Activated T-helper 17 cell treated with anti-CD3 and anti-CD28 coated beads, Interleukin-2, amount 50 U/mL, for 72 hours (primary cell): ENCODE data around the gene ZDHHC19. TPM values are rescaled to one million over a fixed set of nuclear protein-coding genes. Genes with fewer than 3 reads are reported as not detected.
"Not testable (repeated sequence)": the region's sequence is repeated elsewhere in the genome, so short reads cannot be mapped to it uniquely, and the experiment has no call there.

Experiments
- ATAC-seq: fragments of 150-1000 bp; cut with Tn5 transposase; replicated peaks from 2 replicates; pipeline ENCODE4 v1.10.0; 2021; ENCODE audit warnings: mild to moderate bottlenecking, moderate library complexity
- H3K27ac Mint-ChIP-seq: one replicate; pipeline ENCODE4 v1.8.0; 2022; ENCODE audit warnings: mixed read lengths
- H3K27me3 Mint-ChIP-seq: one replicate; pipeline ENCODE4 v1.8.0; 2022; ENCODE audit warnings: mixed read lengths
- H3K36me3 Mint-ChIP-seq: one replicate; pipeline ENCODE4 v1.8.0; 2022; ENCODE audit warnings: low read depth, mild to moderate bottlenecking, mixed read lengths
- H3K4me1 Mint-ChIP-seq: one replicate; pipeline ENCODE4 v1.8.0; 2022; ENCODE audit warnings: mixed read lengths
- H3K4me3 Mint-ChIP-seq: one replicate; pipeline ENCODE4 v1.8.0; 2022; ENCODE audit warnings: mild to moderate bottlenecking, mixed read lengths
- H3K9me3 Mint-ChIP-seq: one replicate; pipeline ENCODE4 v1.8.0; 2022; ENCODE audit warnings: mixed read lengths
- total RNA-seq, 2 donors: library from RNA; stranded (reverse); gene quantifications; one replicate each; pipeline ENCODE4 v1.2.3, GENCODE V29; 2022

The ZDHHC19 gene
- total RNA-seq, 2 donors from 2014 or later: not detected

GRCh38 chr3:196180346-196180745, 30.9 kb downstream of the ZDHHC19 start:
- peak overlapping the region; percentile 79 for H3K4me3 Mint-ChIP-seq
- peak overlapping the region; percentile 93 for H3K27ac Mint-ChIP-seq
- H3K9me3 Mint-ChIP-seq: no peaks in the 10 kb centered on the region
- ATAC-seq: no peak
- H3K4me1 Mint-ChIP-seq: peaks cover 19% of the 10 kb centered on the region
- no peaks in the 10 kb centered on the region for H3K36me3 Mint-ChIP-seq
- no peaks in the 10 kb centered on the region for H3K27me3 Mint-ChIP-seq

- Mint-ChIP-seq H3K4me1 (peaks cover 19% of the 10 kb centered on the region), H3K36me3 (no peaks in the 10 kb centered on the region), H3K27ac (peak overlapping the region; percentile 93), H3K27me3 (no peaks in the 10 kb centered on the region), H3K4me3 (peak overlapping the region; percentile 79), H3K9me3 (no peaks in the 10 kb centered on the region)
- peak; percentile 71 for ATAC-seq
These were observed 31.6 kb downstream of the ZDHHC19 start for GRCh38 chr3:196179380-196180308.

GRCh38 chr3:196178993-196179379, 32.2 kb downstream of the ZDHHC19 start:
- Mint-ChIP-seq H3K4me1 (peaks cover 19% of the 10 kb centered on the region), H3K27ac (peak overlapping the region; percentile 93), H3K4me3 (peak overlapping the region; percentile 79), H3K9me3 (no peaks in the 10 kb centered on the region), H3K27me3 (no peaks in the 10 kb centered on the region), H3K36me3 (no peaks in the 10 kb centered on the region)
- no peak for ATAC-seq

- H3K27me3 Mint-ChIP-seq: no peaks in the 10 kb centered on the region
- H3K9me3 Mint-ChIP-seq: no peaks in the 10 kb centered on the region
- no peak for ATAC-seq
- no peak overlapping the region for H3K27ac Mint-ChIP-seq
- peaks cover 15% of the 10 kb centered on the region for H3K4me1 Mint-ChIP-seq
- H3K36me3 Mint-ChIP-seq: no peaks in the 10 kb centered on the region
- H3K4me3 Mint-ChIP-seq: no peak overlapping the region
These were observed 33.2 kb downstream of the ZDHHC19 start for GRCh38 chr3:196177967-196178366.

- Mint-ChIP-seq H3K4me1 (peaks cover 15% of the 10 kb centered on the region), H3K9me3 (no peaks in the 10 kb centered on the region), H3K4me3 (no peak overlapping the region), H3K27me3 (no peaks in the 10 kb centered on the region), H3K27ac (no peak overlapping the region), H3K36me3 (no peaks in the 10 kb centered on the region)
- no peak for ATAC-seq
These were observed 33.6 kb downstream of the ZDHHC19 start for GRCh38 chr3:196177567-196177966.

GRCh38 chr3:196175722-196176121, 35.5 kb downstream of the ZDHHC19 start:
- Mint-ChIP-seq H3K27ac (no peak overlapping the region), H3K4me1 (peaks cover 9% of the 10 kb centered on the region), H3K4me3 (no peak overlapping the region), H3K36me3 (no peaks in the 10 kb centered on the region), H3K9me3 (no peaks in the 10 kb centered on the region), H3K27me3 (no peaks in the 10 kb centered on the region)
- no peak for ATAC-seq

- peaks cover 9% of the 10 kb centered on the region for H3K4me1 Mint-ChIP-seq
- H3K9me3 Mint-ChIP-seq: no peaks in the 10 kb centered on the region
- no peaks in the 10 kb centered on the region for H3K27me3 Mint-ChIP-seq
- no peak overlapping the region for H3K4me3 Mint-ChIP-seq
- ATAC-seq: no peak
- no peaks in the 10 kb centered on the region for H3K36me3 Mint-ChIP-seq
- no peak overlapping the region for H3K27ac Mint-ChIP-seq
These were observed 36.0 kb downstream of the ZDHHC19 start for GRCh38 chr3:196175116-196175625.

- Mint-ChIP-seq H3K4me3 (no peak overlapping the region), H3K9me3 (no peaks in the 10 kb centered on the region), H3K27ac (peak overlapping the region; percentile 46), H3K36me3 (no peaks in the 10 kb centered on the region), H3K27me3 (no peaks in the 10 kb centered on the region), H3K4me1 (peaks cover 9% of the 10 kb centered on the region)
- no peak for ATAC-seq
These were observed 36.5 kb downstream of the ZDHHC19 start for GRCh38 chr3:196174652-196175051.

- not testable (repeated sequence) for H3K9me3 Mint-ChIP-seq, H3K4me3 Mint-ChIP-seq, ATAC-seq, H3K27ac Mint-ChIP-seq, H3K4me1 Mint-ChIP-seq, H3K27me3 Mint-ChIP-seq, H3K36me3 Mint-ChIP-seq
These were observed 40.9 kb downstream of the ZDHHC19 start for GRCh38 chr3:196170296-196170695.

- H3K4me3 Mint-ChIP-seq: no peak overlapping the region
- H3K9me3 Mint-ChIP-seq: no peaks in the 10 kb centered on the region
- no peaks in the 10 kb centered on the region for H3K36me3 Mint-ChIP-seq
- no peaks in the 10 kb centered on the region for H3K27me3 Mint-ChIP-seq
- ATAC-seq: no peak
- H3K27ac Mint-ChIP-seq: no peak overlapping the region
- H3K4me1 Mint-ChIP-seq: no peaks in the 10 kb centered on the region
These were observed 41.4 kb downstream of the ZDHHC19 start for GRCh38 chr3:196169836-196170240.

GRCh38 chr3:196168808-196169391, 42.3 kb downstream of the ZDHHC19 start:
- Mint-ChIP-seq H3K4me1 (no peaks in the 10 kb centered on the region), H3K4me3 (no peak overlapping the region), H3K27me3 (no peaks in the 10 kb centered on the region)

GRCh38 chr3:196166741-196167140, 44.5 kb downstream of the ZDHHC19 start:
- Mint-ChIP-seq H3K27ac (peak overlapping the region; percentile 66), H3K4me3 (peak overlapping the region; percentile 44), H3K4me1 (no peaks in the 10 kb centered on the region), H3K9me3 (no peaks in the 10 kb centered on the region), H3K36me3 (no peaks in the 10 kb centered on the region), H3K27me3 (no peaks in the 10 kb centered on the region)
- peak; percentile 98 for ATAC-seq

More at GRCh38 chr3:196168808-196169391, 42.3 kb downstream of the ZDHHC19 start:
- no peak for ATAC-seq
- Mint-ChIP-seq H3K27ac (no peak overlapping the region), H3K36me3 (no peaks in the 10 kb centered on the region), H3K9me3 (no peaks in the 10 kb centered on the region)

- H3K27me3 Mint-ChIP-seq: no peaks in the 10 kb centered on the region
- ATAC-seq: no peak
- no peak overlapping the region for H3K27ac Mint-ChIP-seq
- H3K4me1 Mint-ChIP-seq: no peaks in the 10 kb centered on the region
- H3K4me3 Mint-ChIP-seq: no peak overlapping the region
- no peaks in the 10 kb centered on the region for H3K9me3 Mint-ChIP-seq
- H3K36me3 Mint-ChIP-seq: no peaks in the 10 kb centered on the region
These were observed 45.4 kb downstream of the ZDHHC19 start for GRCh38 chr3:196165850-196166249.

- not testable (repeated sequence) for H3K27ac Mint-ChIP-seq, H3K36me3 Mint-ChIP-seq, H3K4me1 Mint-ChIP-seq, ATAC-seq, H3K27me3 Mint-ChIP-seq, H3K4me3 Mint-ChIP-seq, H3K9me3 Mint-ChIP-seq
These were observed 46.1 kb downstream of the ZDHHC19 start for GRCh38 chr3:196165006-196165575.

GRCh38 chr3:196164576-196164975, 46.6 kb downstream of the ZDHHC19 start:
- no peak for ATAC-seq
- no peaks in the 10 kb centered on the region for H3K36me3 Mint-ChIP-seq
- H3K27ac Mint-ChIP-seq: no peak overlapping the region
- H3K4me3 Mint-ChIP-seq: no peak overlapping the region
- no peaks in the 10 kb centered on the region for H3K9me3 Mint-ChIP-seq
- H3K27me3 Mint-ChIP-seq: no peaks in the 10 kb centered on the region
- peaks cover 4% of the 10 kb centered on the region for H3K4me1 Mint-ChIP-seq
